Uterus (tissue), 4 donors: ENCODE data around the gene NOP14. TPM values are rescaled to one million over a fixed set of nuclear protein-coding genes. Genes with fewer than 3 reads are reported as not detected.
"Not testable (repeated sequence)": the region's sequence is repeated elsewhere in the genome, so short reads cannot be mapped to it uniquely, and the experiment has no call there.

Source experiments
- DNase-seq, 2 donors: peaks; one replicate each; pipeline ENCODE4 v3.0.0-alpha.2; 2019 to 2020
- H3K27ac ChIP-seq, 2 donors: fragments of 200-600 bp; sonication (generic); 1 replicate in 1 of 2; 2 replicates in 1 of 2; pipeline ENCODE4 v1.5.1; 2016 to 2018
- H3K27me3 ChIP-seq, 2 donors: fragments of 200-600 bp; sonication (generic); one replicate each; pipeline ENCODE4 v1.5.1; 2018 to 2019; ENCODE audit warnings: control low read depth in 1 of 2
- H3K36me3 ChIP-seq, 2 donors: fragments of 200-600 bp; sonication (generic); one replicate each; pipeline ENCODE4 v1.5.1; 2019; ENCODE audit warnings: control low read depth in 1 of 2
- H3K4me1 ChIP-seq, 2 donors: fragments of 200-600 bp; sonication (generic); one replicate each; pipeline ENCODE4 v1.5.1; 2018 to 2019; ENCODE audit warnings: control low read depth in 1 of 2
- H3K4me3 ChIP-seq, 2 donors: fragments of 200-600 bp; sonication (generic); 1 replicate in 1 of 2; 2 replicates in 1 of 2; pipeline ENCODE4 v1.5.1; 2018 to 2019; ENCODE audit warnings: mild to moderate bottlenecking in 1 of 2
- H3K9me3 ChIP-seq, 2 donors: fragments of 200-600 bp; sonication (generic); one replicate each; pipeline ENCODE4 v1.5.1; 2019; ENCODE audit warnings: control low read depth in 1 of 2
- CTCF ChIP-seq, 4 experiments: fragments of 200-600 bp in 2 of 4; fragments of 450-650 bp in 2 of 4; sonication (generic) in 2 of 4; IDR thresholded peaks; one replicate each; pipeline ENCODE4 v1.5.1; 2016 to 2019; ENCODE audit warnings: antibody characterized with exemption in 4 of 4, mild to moderate bottlenecking in 2 of 4, moderate library complexity in 1 of 4
- POLR2A ChIP-seq, 2 donors: fragments of 450-650 bp; IDR thresholded peaks; one replicate each; pipeline ENCODE4 v1.6.1; 2016; ENCODE audit warnings: antibody characterized with exemption in 2 of 2, mild to moderate bottlenecking in 1 of 2, moderate library complexity in 1 of 2
- intact Hi-C: fragments of 100-400 bp; cut with DNase I; formaldehyde crosslinking; loops from one replicate; pipeline ENCODE4 v1.15.1; 2023; ENCODE audit warnings: low total_unique reads
- total RNA-seq, 4 donors: library from RNA; depleted of rRNA in 3 of 4; stranded (reverse); fragments of >200 nt in 3 of 4; gene quantifications; one replicate each; pipeline versions ENCODE4 v1.1.0 to v1.2.4, GENCODE V29; 2014 to 2023
- donor health status: DM: yes; HTN: yes; CAD: no.

NOP14 gene
- total RNA-seq, 4 donors from 2014 or later, result 2.0 to 22.5 (median 13.0) TPM

GRCh38 chr4:2925496-2925895 lies 37.7 kb downstream of the NOP14 start:
- no peak overlapping the region for H3K4me3 ChIP-seq
- no peaks in the 10 kb centered on the region for H3K4me1 ChIP-seq
- TF ChIP-seq CTCF (IDR thresholded peaks at IDR 0.05), result no peak
- no peak for TF ChIP-seq POLR2A (IDR thresholded peaks at IDR 0.05)
- no peaks in the 10 kb centered on the region for H3K9me3 ChIP-seq
- no peaks in the 10 kb centered on the region for H3K36me3 ChIP-seq
- DNase-seq, result peak; percentile 4 to 7
- no peak overlapping the region for H3K27ac ChIP-seq
- no peaks in the 10 kb centered on the region for H3K27me3 ChIP-seq
- intact Hi-C loops, result no loop called here

GRCh38 chr4:2924765-2925301 lies 38.4 kb downstream of the NOP14 start:
- DNase-seq, result peak; percentile 11 to 19
- Histone ChIP-seq H3K4me1 (no peaks in the 10 kb centered on the region), H3K27ac (no peak overlapping the region), H3K36me3 (no peaks in the 10 kb centered on the region), H3K4me3 (no peak overlapping the region), H3K9me3 (no peaks in the 10 kb centered on the region), H3K27me3 (no peaks in the 10 kb centered on the region)
- intact Hi-C loops, result no loop called here
- TF ChIP-seq CTCF (IDR thresholded peaks at IDR 0.05) (no peak), POLR2A (IDR thresholded peaks at IDR 0.05) (no peak)

GRCh38 chr4:2924286-2924685 lies 38.9 kb downstream of the NOP14 start:
- no peaks in the 10 kb centered on the region for H3K36me3 ChIP-seq
- no peak overlapping the region for H3K27ac ChIP-seq

GRCh38 chr4:2923668-2924173 lies 39.5 kb downstream of the NOP14 start:
- Histone ChIP-seq H3K9me3 (no peaks in the 10 kb centered on the region), H3K27ac (no peak overlapping the region), H3K4me1 (no peaks in the 10 kb centered on the region), H3K4me3 (no peak overlapping the region), H3K27me3 (no peaks in the 10 kb centered on the region), H3K36me3 (no peaks in the 10 kb centered on the region)
- DNase-seq, result peak in 1 of 2 donors; percentile 9
- no peak for TF ChIP-seq POLR2A (IDR thresholded peaks at IDR 0.05)
- TF ChIP-seq CTCF (IDR thresholded peaks at IDR 0.05), result no peak
- intact Hi-C loops, result no loop called here

More at GRCh38 chr4:2924286-2924685, 38.9 kb downstream of the NOP14 start:
- no peak for TF ChIP-seq POLR2A (IDR thresholded peaks at IDR 0.05)
- TF ChIP-seq CTCF (IDR thresholded peaks at IDR 0.05), result no peak
- peak in 1 of 2 donors; percentile 8 for DNase-seq
- no peaks in the 10 kb centered on the region for H3K27me3 ChIP-seq
- H3K4me1 ChIP-seq, result no peaks in the 10 kb centered on the region
- no peaks in the 10 kb centered on the region for H3K9me3 ChIP-seq
- intact Hi-C loops, result no loop called here
- no peak overlapping the region for H3K4me3 ChIP-seq

- Histone ChIP-seq H3K36me3 (no peaks in the 10 kb centered on the region), H3K4me3 (no peak overlapping the region), H3K27ac (no peak overlapping the region), H3K27me3 (no peaks in the 10 kb centered on the region), H3K4me1 (no peaks in the 10 kb centered on the region), H3K9me3 (no peaks in the 10 kb centered on the region)
- intact Hi-C loops, result no loop called here
- DNase-seq, result peak in 1 of 2 donors; percentile 9
- no peak for TF ChIP-seq CTCF (IDR thresholded peaks at IDR 0.05)
- no peak for TF ChIP-seq POLR2A (IDR thresholded peaks at IDR 0.05)
Measured at GRCh38 chr4:2923141-2923551, 40.1 kb downstream of the NOP14 start.

GRCh38 chr4:2922453-2923101 lies 40.6 kb downstream of the NOP14 start:
- H3K36me3 ChIP-seq, H3K27me3 ChIP-seq, DNase-seq, H3K9me3 ChIP-seq, H3K27ac ChIP-seq, H3K4me1 ChIP-seq, H3K4me3 ChIP-seq, intact Hi-C loops: not testable (repeated sequence)

GRCh38 chr4:2918714-2919113 lies 44.5 kb downstream of the NOP14 start:
- not testable (repeated sequence) for H3K4me1 ChIP-seq, H3K36me3 ChIP-seq

GRCh38 chr4:2918300-2918699 lies 44.9 kb downstream of the NOP14 start:
- H3K27ac ChIP-seq, intact Hi-C loops, H3K27me3 ChIP-seq, H3K9me3 ChIP-seq, H3K4me3 ChIP-seq, DNase-seq, H3K36me3 ChIP-seq, H3K4me1 ChIP-seq: not testable (repeated sequence)

More at GRCh38 chr4:2918714-2919113, 44.5 kb downstream of the NOP14 start:
- intact Hi-C loops, H3K4me3 ChIP-seq, DNase-seq, H3K27me3 ChIP-seq, H3K27ac ChIP-seq, H3K9me3 ChIP-seq: not testable (repeated sequence)
